ENCODE results near the gene AUTS2. TPM values are rescaled to one million over a fixed set of nuclear protein-coding genes. Genes with fewer than 3 reads are reported as not detected.

Gene AUTS2
- total and polyA plus RNA-seq, 2 experiments from 2014 or later = 3.0 to 4.4 TPM

GRCh38 chr7:69597278-69598076 lies 798 bp upstream of the AUTS2 start:
- peak overlapping the region; percentile 75 for H3K4me2 ChIP-seq (ENCODE audit: unreplicated experiment)
- peak overlapping the region; percentile 96 for H3K4me3 ChIP-seq
- no peaks in the 10 kb centered on the region for H3K79me2 ChIP-seq (ENCODE audit: insufficient read depth)
- no peak for TF ChIP-seq EZH2phosphoT487 (IDR thresholded peaks at IDR 0.05; ENCODE audit: insufficient read depth, low read depth)
- no peak for TF ChIP-seq EZH2 (IDR thresholded peaks at IDR 0.05; ENCODE audit: insufficient read depth, poor library complexity, severe bottlenecking)
- H3F3A ChIP-seq (ENCODE audit: insufficient read depth) = peaks cover 25% of the 10 kb centered on the region
- peak overlapping the region; percentile 72 for H2AFZ ChIP-seq
- no peaks in the 10 kb centered on the region for H3K9me2 ChIP-seq (ENCODE audit: insufficient read depth)
- 0 to 1% methylated on average over 34 to 59 of the region's 78 CpGs for WGBS, 2 experiments (ENCODE audit: low coverage in 1 of 2, low lambda C conversion rate in 2 of 2, missing lambda C conversion rate in 2 of 2)
- no peaks in the 10 kb centered on the region for H3K9me3 ChIP-seq (ENCODE audit: low read depth)
- H4K20me1 ChIP-seq (ENCODE audit: insufficient read depth) = no peaks in the 10 kb centered on the region
- no peak overlapping the region for H3K27ac ChIP-seq
- peak overlapping the region; percentile 52 for H3K9ac ChIP-seq
- in situ Hi-C loops (cut with MboI) = no loop called here
- H3K27me3 ChIP-seq (replicated peaks; ENCODE audit: insufficient read depth) = peaks cover 16% of the 10 kb centered on the region
- no peaks in the 10 kb centered on the region for H3K4me1 ChIP-seq (ENCODE audit: insufficient read depth)
- no peaks in the 10 kb centered on the region for H3K36me3 ChIP-seq (ENCODE audit: low read depth)
- DNase-seq = peak; percentile 42

- Histone ChIP-seq H3K27me3 (replicated peaks; ENCODE audit: insufficient read depth) (peaks cover 21% of the 10 kb centered on the region), H3K4me1 (ENCODE audit: insufficient read depth) (no peaks in the 10 kb centered on the region), H3K9ac (peak overlapping the region; percentile 61), H3F3A (ENCODE audit: insufficient read depth) (peaks cover 25% of the 10 kb centered on the region), H3K27ac (no peak overlapping the region), H3K9me2 (ENCODE audit: insufficient read depth) (no peaks in the 10 kb centered on the region), H3K9me3 (ENCODE audit: low read depth) (no peaks in the 10 kb centered on the region), H3K36me3 (ENCODE audit: low read depth) (no peaks in the 10 kb centered on the region), H4K20me1 (ENCODE audit: insufficient read depth) (no peaks in the 10 kb centered on the region), H3K79me2 (ENCODE audit: insufficient read depth) (no peaks in the 10 kb centered on the region), H3K4me2 (ENCODE audit: unreplicated experiment) (peak overlapping the region; percentile 84), H3K4me3 (peak overlapping the region; percentile 96), H2AFZ (peak overlapping the region; percentile 99)
- in situ Hi-C loops (cut with MboI) = no loop called here
- 1% methylated on average over 49 to 68 of the region's 70 CpGs for WGBS, 2 experiments (ENCODE audit: low coverage in 1 of 2, low lambda C conversion rate in 2 of 2, missing lambda C conversion rate in 2 of 2)
- no peak for DNase-seq
- TF ChIP-seq EZH2 (IDR thresholded peaks at IDR 0.05; ENCODE audit: insufficient read depth, poor library complexity, severe bottlenecking) (no peak), EZH2phosphoT487 (IDR thresholded peaks at IDR 0.05; ENCODE audit: insufficient read depth, low read depth) (no peak)
These were observed 411 bp downstream of the AUTS2 start for GRCh38 chr7:69598487-69599285.

- H3K4me3 ChIP-seq = peak overlapping the region; percentile 96
- H3K79me2 ChIP-seq (ENCODE audit: insufficient read depth) = no peaks in the 10 kb centered on the region
- peak; percentile 41 for DNase-seq
- H3K9me3 ChIP-seq (ENCODE audit: low read depth) = no peaks in the 10 kb centered on the region
- peak overlapping the region; percentile 99 for H2AFZ ChIP-seq
- WGBS, 2 experiments (ENCODE audit: low coverage in 1 of 2, low lambda C conversion rate in 2 of 2, missing lambda C conversion rate in 2 of 2) = 0 to 2% methylated on average over 6 to 61 of the region's 61 CpGs
- H3K4me2 ChIP-seq (ENCODE audit: unreplicated experiment) = peak overlapping the region; percentile 84
- peaks cover 28% of the 10 kb centered on the region for H3K27me3 ChIP-seq (replicated peaks; ENCODE audit: insufficient read depth)
- no peak overlapping the region for H3K27ac ChIP-seq
- no peaks in the 10 kb centered on the region for H4K20me1 ChIP-seq (ENCODE audit: insufficient read depth)
- H3K9me2 ChIP-seq (ENCODE audit: insufficient read depth) = no peaks in the 10 kb centered on the region
- H3K9ac ChIP-seq = peak overlapping the region; percentile 61
- H3K4me1 ChIP-seq (ENCODE audit: insufficient read depth) = no peaks in the 10 kb centered on the region
- TF ChIP-seq EZH2phosphoT487 (IDR thresholded peaks at IDR 0.05; ENCODE audit: insufficient read depth, low read depth) = no peak
- TF ChIP-seq EZH2 (IDR thresholded peaks at IDR 0.05; ENCODE audit: insufficient read depth, poor library complexity, severe bottlenecking) = no peak
- no peaks in the 10 kb centered on the region for H3K36me3 ChIP-seq (ENCODE audit: low read depth)
- in situ Hi-C loops (cut with MboI) = no loop called here
- peaks cover 21% of the 10 kb centered on the region; the same call in 1 of the 2 replicates for H3F3A ChIP-seq (ENCODE audit: insufficient read depth)
These were observed 1.1 kb downstream of the AUTS2 start for GRCh38 chr7:69599286-69599954.

All from GM23248 (cell line).